ENCODE data around the gene LINS1. TPM values are rescaled to one million over a fixed set of nuclear protein-coding genes. Genes with fewer than 3 reads are reported as not detected.

LINS1 gene
- total RNA-seq, result 5.4 and 8.1 TPM in 2 replicates

GRCh38 chr15:100602064-100602822 is at the start of gene LINS1, which contains the start of gene ASB7:
LINS1 (minus strand) TSS chr15:100602184; CDS start chr15:100580842, 21,342 bp downstream.
ASB7 (plus strand) TSS chr15:100602589; CDS start chr15:100612217, 9,628 bp downstream.

GRCh38 chr15:100528833-100529428 is 73.1 kb downstream of the LINS1 start, which contains the start of gene CERS3:
CERS3 (minus strand) TSS chr15:100528950; CDS start chr15:100501849, 27,101 bp downstream.

Other genes with a start within 250 kb of the LINS1 start
- gene CERS3, start 73.2 kb downstream of the LINS1 start, total RNA-seq, result not detected in 2 replicates
- gene ASB7, start 405 bp upstream of the LINS1 start, total RNA-seq, result 14.8 and 16.3 TPM in 2 replicates

Data from dermis lymphatic vessel endothelial cell (primary cell).